ENCODE measurements around the gene SAMD3. TPM values are rescaled to one million over a fixed set of nuclear protein-coding genes. Genes with fewer than 3 reads are reported as not detected.

Gene SAMD3
- total RNA-seq, 6 experiments from 2014 or later: 0.95 to 2.3 (median 1.4) TPM

DNA sequence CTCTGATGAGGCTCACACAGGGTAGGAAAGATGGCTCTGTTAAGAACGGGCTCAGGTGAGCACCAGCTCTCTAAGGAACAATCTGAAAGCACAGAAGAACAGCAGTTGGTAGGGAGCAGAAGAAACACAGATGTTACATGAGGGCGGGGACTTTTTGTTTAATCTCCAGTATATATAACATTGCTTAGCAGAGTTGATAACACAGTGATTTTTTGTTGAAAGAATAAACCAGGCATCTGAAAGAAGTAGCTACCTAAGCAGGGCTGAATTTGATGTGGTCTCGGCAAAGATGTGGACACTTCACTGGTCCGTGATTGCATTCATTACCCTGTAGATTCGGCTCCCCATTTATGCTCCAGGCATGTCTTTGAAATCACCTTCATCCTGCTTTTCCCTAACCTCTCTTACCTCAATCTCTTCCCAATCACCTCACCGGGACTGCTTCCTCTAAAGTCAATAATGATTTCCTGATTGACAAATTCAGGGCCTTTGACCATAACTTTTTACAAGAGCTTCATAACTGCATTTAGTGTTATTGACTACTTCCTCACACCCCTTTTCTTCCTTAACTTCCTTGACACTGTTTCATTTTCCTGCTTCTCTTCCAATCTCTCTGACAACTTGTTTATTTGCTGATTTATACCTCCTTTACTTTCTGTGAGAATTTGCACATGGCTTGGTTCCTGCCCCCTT, 34.4 kb downstream of the SAMD3 start:
- Mint-ChIP-seq H3K36me3 (ENCODE audit: low read depth) (peaks cover 13% of the 10 kb centered on the region; the same call in 1 of the 2 replicates), H3K4me1 (ENCODE audit: low read depth) (no peaks in the 10 kb centered on the region), H3K27me3 (ENCODE audit: insufficient read depth) (peaks cover 2% of the 10 kb centered on the region), H3K4me3 (no peak overlapping the region), H3K9me3 (no peaks in the 10 kb centered on the region), H3K27ac (no peak overlapping the region)
- DNase-seq: no peak
- TF ChIP-seq, protein P1, sequence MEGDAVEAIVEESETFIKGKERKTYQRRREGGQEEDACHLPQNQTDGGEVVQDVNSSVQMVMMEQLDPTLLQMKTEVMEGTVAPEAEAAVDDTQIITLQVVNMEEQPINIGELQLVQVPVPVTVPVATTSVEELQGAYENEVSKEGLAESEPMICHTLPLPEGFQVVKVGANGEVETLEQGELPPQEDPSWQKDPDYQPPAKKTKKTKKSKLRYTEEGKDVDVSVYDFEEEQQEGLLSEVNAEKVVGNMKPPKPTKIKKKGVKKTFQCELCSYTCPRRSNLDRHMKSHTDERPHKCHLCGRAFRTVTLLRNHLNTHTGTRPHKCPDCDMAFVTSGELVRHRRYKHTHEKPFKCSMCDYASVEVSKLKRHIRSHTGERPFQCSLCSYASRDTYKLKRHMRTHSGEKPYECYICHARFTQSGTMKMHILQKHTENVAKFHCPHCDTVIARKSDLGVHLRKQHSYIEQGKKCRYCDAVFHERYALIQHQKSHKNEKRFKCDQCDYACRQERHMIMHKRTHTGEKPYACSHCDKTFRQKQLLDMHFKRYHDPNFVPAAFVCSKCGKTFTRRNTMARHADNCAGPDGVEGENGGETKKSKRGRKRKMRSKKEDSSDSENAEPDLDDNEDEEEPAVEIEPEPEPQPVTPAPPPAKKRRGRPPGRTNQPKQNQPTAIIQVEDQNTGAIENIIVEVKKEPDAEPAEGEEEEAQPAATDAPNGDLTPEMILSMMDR (IDR thresholded peaks at IDR 0.05): no peak

GRCh38 chr6:130187335-130188206, 35.2 kb downstream of the SAMD3 start:
- TF ChIP-seq, protein P1 (IDR thresholded peaks at IDR 0.05): no peak
- peaks cover 13% of the 10 kb centered on the region; the same call in 1 of the 2 replicates for H3K36me3 Mint-ChIP-seq (ENCODE audit: low read depth)
- H3K27me3 Mint-ChIP-seq (ENCODE audit: insufficient read depth): no peaks in the 10 kb centered on the region; the same call in 1 of the 2 replicates
- no peak overlapping the region for H3K27ac Mint-ChIP-seq
- no peaks in the 10 kb centered on the region for H3K9me3 Mint-ChIP-seq
- no peak for DNase-seq
- no peaks in the 10 kb centered on the region for H3K4me1 Mint-ChIP-seq (ENCODE audit: low read depth)
- no peak overlapping the region for H3K4me3 Mint-ChIP-seq

DNA sequence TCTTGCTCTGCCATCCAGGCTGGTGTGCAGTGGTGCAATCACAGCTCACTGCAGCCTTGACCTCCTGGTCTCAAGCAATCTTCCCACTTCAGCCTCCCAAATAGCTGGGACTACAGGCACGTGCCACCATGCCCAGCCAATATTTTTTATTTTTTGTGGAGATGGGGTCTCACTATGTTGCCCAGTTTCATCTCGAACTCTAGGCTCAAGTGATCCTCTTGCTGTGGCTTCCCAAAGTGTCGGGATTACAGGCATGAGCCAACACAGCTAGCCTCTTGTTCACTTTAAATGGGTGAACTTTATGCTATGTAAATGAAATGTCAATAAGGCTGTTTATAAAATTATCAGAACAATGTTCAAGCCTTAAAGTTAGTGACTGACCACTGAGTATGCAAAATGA, 37.1 kb downstream of the SAMD3 start:
- TF ChIP-seq, protein P1 (IDR thresholded peaks at IDR 0.05): no peak
- no peaks in the 10 kb centered on the region; the same call in 1 of the 2 replicates for H3K27me3 Mint-ChIP-seq (ENCODE audit: insufficient read depth)
- no peak overlapping the region for H3K4me3 Mint-ChIP-seq
- DNase-seq: no peak
- no peaks in the 10 kb centered on the region for H3K9me3 Mint-ChIP-seq
- no peak overlapping the region for H3K27ac Mint-ChIP-seq
- H3K4me1 Mint-ChIP-seq (ENCODE audit: low read depth): no peaks in the 10 kb centered on the region
- H3K36me3 Mint-ChIP-seq (ENCODE audit: low read depth): peaks cover 5% of the 10 kb centered on the region; the same call in 1 of the 2 replicates

GRCh38 chr6:130183271-130184222, 39.2 kb downstream of the SAMD3 start:
- H3K4me1 Mint-ChIP-seq (ENCODE audit: low read depth): peaks cover 10% of the 10 kb centered on the region
- no peaks in the 10 kb centered on the region for H3K36me3 Mint-ChIP-seq (ENCODE audit: low read depth)
- no peak overlapping the region for H3K27ac Mint-ChIP-seq
- no peaks in the 10 kb centered on the region for H3K9me3 Mint-ChIP-seq
- TF ChIP-seq, protein P1 (IDR thresholded peaks at IDR 0.05): no peak
- H3K4me3 Mint-ChIP-seq: no peak overlapping the region
- no peak for DNase-seq
- H3K27me3 Mint-ChIP-seq (ENCODE audit: insufficient read depth): no peaks in the 10 kb centered on the region

DNA sequence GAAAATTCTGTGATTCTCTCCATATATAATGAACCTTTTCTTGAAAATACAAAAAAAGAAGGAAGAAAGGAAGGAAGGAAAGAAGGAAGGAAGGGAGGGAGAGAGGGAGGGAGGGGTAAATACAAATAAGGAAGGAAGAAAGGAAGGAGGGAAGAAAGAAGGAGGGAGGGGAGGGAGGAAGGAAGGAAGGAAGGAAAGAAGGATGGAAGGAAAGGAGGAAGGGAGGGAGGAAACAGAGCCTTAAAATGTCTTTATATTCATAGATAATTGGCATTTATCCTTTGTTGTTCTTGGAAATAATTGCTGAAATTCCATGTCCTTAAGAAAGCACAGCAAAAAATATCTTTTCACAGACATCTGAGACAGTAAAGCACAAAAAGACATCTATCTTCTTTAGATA, 40.3 kb downstream of the SAMD3 start:
- Mint-ChIP-seq H3K4me3 (no peak overlapping the region), H3K27me3 (ENCODE audit: insufficient read depth) (peaks cover 2% of the 10 kb centered on the region; the same call in 1 of the 2 replicates), H3K27ac (no peak overlapping the region), H3K9me3 (no peaks in the 10 kb centered on the region), H3K4me1 (ENCODE audit: low read depth) (peaks cover 16% of the 10 kb centered on the region), H3K36me3 (ENCODE audit: low read depth) (peaks cover 4% of the 10 kb centered on the region)
- DNase-seq: no peak
- TF ChIP-seq, protein P1 (IDR thresholded peaks at IDR 0.05): no peak

Data from HFFc6 (cell line).